ENCODE measurements around the gene ZNF654.
"Not testable (repeated sequence)": the region's sequence is repeated elsewhere in the genome, so short reads cannot be mapped to it uniquely, and the experiment has no call there.

The ZNF654 gene

GRCh38 chr3:88075072-88075471, 16.0 kb downstream of the ZNF654 start:
- DNase-seq = no peak

- no peak for DNase-seq
Observed at GRCh38 chr3:88075497-88075896, 16.4 kb downstream of the ZNF654 start.

DNA sequence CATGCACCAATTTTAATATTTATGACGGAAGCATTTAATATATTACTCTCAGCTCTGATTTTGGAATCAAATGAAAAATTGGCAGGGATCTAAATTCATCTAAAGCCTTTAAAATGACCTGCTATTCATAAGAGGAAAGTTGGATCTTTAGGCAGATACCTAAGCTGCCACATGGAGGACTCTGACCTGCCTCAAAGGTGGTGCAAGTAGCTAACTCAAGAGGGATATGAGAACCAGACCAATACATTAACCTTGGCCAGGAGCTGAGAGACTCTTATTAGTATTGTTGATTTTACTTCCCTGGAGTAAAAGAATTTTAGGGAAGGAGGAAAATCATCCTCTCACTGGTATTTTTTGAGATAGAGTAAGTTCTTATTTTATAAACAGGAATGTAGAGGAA, 17.7 kb downstream of the ZNF654 start:
- no peak for DNase-seq

GRCh38 chr3:88078932-88079331, 19.9 kb downstream of the ZNF654 start:
- no peak for DNase-seq

DNA sequence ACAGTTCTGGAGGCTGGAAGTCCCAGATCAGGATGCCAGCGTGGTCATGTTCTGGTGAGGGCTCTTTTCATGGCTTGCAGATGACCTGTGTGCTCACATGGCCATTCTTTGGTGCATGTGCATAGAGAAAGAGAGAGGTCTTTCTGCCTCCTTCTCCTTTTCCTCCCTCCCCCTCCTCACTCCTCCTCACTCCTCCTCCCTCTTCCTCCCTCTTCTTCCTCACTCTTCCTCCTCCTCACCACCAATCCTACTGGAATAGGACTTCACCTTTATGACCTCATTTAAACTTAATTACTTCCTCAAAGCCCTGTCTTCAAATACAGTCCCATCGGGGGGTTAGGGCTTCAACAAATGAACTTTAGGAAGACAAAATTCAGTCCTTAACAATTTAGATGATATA, 23.8 kb downstream of the ZNF654 start:
- DNase-seq = no peak

GRCh38 chr3:88084097-88084501, 25.0 kb downstream of the ZNF654 start:
- DNase-seq = no peak

DNA sequence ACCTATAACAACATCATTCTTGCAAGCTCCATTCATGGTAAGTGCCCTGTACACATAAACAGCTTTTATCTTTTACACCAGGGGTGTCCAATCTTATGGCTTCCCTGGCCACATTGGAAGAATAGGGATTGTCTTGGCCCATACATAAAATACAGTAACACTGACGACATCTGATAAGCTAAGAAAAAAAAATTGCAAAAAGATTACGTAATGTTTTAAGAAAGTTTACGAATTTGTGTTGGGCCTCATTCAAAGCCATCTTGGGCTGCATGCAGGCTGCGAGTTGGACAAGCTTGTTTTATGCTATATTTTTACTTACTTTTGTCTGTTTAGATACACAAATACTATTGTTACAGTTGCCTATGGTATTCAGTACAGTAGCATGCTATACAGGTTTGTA, 31.6 kb downstream of the ZNF654 start:
- no peak for DNase-seq

- DNase-seq = no peak
Observed at GRCh38 chr3:88092270-88092669, 33.2 kb downstream of the ZNF654 start.

GRCh38 chr3:88093266-88093665, 34.2 kb downstream of the ZNF654 start:
- DNase-seq = no peak

- no peak for DNase-seq
Observed at GRCh38 chr3:88101142-88101541, 42.1 kb downstream of the ZNF654 start.

- no peak for DNase-seq
Observed at GRCh38 chr3:88105325-88105724, 46.3 kb downstream of the ZNF654 start.

GRCh38 chr3:88112289-88112688, 53.2 kb downstream of the ZNF654 start:
- DNase-seq = no peak

GRCh38 chr3:88113311-88114162, 54.5 kb downstream of the ZNF654 start:
- DNase-seq = peak; percentile 47

DNA sequence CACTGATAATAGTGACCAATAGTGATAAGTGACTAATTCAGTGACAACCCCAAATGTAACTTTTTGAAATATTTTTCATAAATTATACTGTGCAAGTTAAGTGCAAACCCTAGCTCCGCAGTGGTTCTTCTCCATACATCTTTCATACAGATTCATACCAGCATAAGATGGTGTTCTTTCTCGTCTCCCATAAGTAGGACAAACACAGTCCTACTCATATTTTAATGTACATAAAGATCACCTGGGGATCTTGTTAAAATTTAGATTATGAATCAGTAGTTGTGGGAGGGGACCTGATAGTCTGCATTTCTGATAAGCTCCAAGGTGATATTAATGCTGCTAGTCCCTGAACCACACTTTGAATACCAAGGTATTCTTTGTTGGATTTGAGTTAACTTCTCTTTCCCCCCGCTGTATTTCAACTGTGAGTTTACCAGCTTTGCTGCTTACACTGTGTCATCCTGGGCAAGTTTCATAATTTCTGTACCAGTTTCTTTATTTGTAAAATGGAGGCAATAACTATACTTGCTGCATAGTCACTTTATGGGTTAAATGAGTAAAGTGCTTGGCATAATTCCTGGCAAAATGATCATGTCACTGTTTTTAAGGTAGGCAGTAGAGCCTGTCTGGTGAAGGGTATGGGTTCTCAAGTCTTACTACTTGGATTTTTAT, 56.0 kb downstream of the ZNF654 start:
- no peak for DNase-seq

- no peak for DNase-seq
Observed at GRCh38 chr3:88117683-88118082, 58.6 kb downstream of the ZNF654 start.

- not testable (repeated sequence) for DNase-seq
Observed at GRCh38 chr3:88118603-88119002, 59.5 kb downstream of the ZNF654 start.

- DNase-seq = no peak
Observed at GRCh38 chr3:88123526-88123925, 64.5 kb downstream of the ZNF654 start.

DNA sequence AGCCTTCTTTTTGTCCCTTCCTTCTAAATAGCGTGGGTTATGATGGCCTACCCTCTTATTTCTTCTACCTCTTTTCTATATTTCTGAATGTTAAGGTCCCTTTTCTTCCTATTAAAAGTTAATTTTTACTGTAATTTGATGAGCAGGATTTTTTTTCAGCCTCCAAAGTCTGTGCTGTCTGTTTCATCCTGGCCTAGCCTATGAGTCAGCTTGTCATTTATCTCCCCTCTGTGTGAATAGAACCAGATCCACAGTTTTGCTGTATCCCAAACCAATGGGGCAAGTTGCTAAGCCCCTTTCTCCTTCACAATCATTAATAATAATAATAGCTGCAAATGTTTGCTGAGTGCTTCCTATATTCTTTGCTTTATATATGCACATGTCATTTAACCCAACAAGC, 72.6 kb downstream of the ZNF654 start:
- no peak for DNase-seq

DNA sequence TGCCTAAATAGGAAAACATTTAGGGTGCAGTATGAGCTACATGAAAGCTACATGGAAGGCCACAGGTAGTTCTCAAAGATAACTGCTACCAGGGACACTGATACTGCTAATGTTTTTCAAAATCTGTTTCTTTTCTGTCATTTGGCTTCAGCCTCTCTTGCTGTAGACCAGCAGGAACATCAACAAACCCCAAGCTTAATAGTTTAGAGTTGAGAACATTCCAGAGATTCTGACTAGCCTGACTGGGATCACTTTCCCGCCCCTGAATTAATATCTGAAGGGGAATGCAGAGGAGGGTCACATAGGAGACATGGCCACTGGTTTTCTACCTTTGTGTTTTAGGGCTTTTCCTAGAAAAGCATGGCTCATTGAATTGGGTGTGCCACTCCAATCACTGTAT, 73.8 kb downstream of the ZNF654 start:
- no peak for DNase-seq

DNA sequence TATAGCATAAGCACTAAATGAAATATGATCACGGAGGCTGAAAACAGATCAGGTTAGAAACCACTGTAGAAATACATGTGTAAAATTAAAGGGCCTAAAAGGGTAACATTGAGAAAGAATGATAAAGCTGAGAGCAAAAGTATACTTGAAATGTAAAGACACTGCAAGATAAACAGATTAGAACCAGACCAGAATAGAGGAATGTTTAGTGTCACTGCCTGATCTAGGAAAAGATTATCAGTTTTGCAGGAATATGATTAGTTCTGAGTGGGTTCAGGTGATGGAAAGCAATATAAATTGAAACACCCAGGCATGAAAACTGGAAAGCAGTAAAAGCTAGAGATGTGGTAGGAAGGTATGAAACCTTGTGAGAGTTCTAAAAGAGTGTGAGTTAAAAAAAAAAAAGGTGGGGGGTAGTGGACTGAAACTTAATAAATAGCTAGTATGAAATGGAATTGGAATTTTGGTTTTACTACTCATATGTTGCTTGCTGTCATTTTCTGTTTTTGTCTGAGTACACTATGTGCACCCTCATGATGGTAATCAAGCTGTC, 74.7 kb downstream of the ZNF654 start:
- no peak for DNase-seq

DNA sequence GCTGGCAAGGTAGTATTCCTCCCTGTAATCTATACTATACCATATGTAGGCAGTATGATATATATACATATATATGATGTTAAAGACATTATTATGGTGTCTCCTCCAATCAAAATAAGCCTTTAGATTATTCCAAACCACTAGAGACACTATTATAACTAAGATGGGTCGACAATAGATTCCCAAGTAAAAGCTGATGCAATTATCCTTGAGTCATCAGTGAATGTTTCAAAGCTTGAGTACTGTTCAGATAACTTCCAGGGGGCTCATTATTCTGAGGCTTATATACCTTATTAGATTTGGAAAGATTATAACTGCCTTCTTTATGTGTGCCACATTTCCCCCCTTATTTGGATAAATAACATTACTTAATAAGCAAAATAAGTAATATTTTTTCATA, 78.8 kb downstream of the ZNF654 start:
- DNase-seq = no peak

DNA sequence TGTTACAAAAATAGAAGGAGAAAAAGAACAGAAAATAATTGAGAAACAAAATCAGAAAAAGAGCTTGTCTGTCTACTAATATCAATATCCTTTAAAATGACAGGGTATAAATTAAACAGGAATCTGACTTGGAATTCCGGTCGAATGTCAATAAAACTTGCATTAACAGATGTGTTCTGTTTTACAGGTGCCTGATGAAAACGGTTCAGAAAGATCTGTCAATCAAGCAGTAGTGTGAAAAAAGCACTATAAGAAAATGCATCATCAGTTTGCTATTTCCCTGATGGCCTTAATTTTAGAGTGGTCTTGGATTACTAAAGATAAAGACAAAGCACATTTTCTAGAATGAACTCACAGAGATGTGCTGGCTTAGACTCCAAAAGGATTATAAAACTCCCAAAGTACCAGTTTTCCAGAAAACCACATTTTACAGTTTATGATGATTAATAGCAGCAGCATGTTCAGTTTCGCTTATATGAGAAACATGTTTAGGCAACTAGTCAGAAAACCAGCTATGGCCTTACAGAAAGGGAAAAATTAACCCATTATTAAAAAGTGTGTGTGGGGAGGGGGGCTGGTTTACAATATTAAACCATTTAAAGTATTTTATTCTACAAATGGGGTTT, 82.5 kb downstream of the ZNF654 start:
- DNase-seq = no peak

DNA sequence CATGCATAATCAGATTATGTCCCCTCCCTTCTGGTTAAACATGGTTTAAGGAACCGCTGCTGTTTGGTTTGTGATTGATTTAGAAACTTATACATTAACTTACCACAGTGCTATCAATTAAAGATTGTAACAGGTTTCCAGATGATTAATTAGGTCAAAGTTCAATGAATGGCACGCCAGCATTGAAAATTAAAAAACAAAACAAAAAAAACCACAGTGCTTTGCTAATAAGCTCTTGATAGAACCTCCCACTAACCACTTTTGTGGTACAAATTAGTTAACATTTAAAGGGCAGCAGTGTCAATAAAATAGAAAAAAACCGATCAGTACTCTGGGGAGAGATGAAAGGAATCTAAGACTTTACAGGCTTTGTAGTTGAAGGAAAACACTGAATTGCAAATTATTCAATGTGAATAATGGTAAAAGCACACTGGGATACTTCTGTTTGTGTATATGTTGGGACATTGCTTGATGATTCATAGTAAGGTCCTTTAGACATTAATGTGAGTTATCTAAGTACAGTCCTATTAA, 83.1 kb downstream of the ZNF654 start:
- DNase-seq = no peak
